Dermis blood vessel endothelial cell (primary cell): ENCODE results near the gene VAPB. TPM values are rescaled to one million over a fixed set of nuclear protein-coding genes. Genes with fewer than 3 reads are reported as not detected.

Experiments used
- DNase-seq: peaks from one replicate; pipeline ENCODE4 v3.0.0; 2010
- total RNA-seq: library from RNA; depleted of rRNA; stranded (reverse); fragments of >200 nt; gene quantifications from 2 replicates; pipeline ENCODE4 v1.2.3, GENCODE V29; 2014

VAPB gene
- total RNA-seq, 1 donor from 2014 or later, result 16.5 TPM

GRCh38 chr20:58438970-58439808 lies 50.2 kb downstream of the VAPB start:
- no peak for DNase-seq

GRCh38 chr20:58440021-58440767 lies 51.2 kb downstream of the VAPB start:
- peak; percentile 72 for DNase-seq

GRCh38 chr20:58441723-58442122 lies 52.7 kb downstream of the VAPB start:
- DNase-seq, result no peak

- no peak for DNase-seq
Observed at GRCh38 chr20:58444746-58445255, 55.8 kb downstream of the VAPB start.

GRCh38 chr20:58446264-58446959 lies 57.4 kb downstream of the VAPB start:
- no peak for DNase-seq

GRCh38 chr20:58446960-58447265 lies 57.9 kb downstream of the VAPB start:
- DNase-seq, result no peak

GRCh38 chr20:58447511-58448391 lies 58.7 kb downstream of the VAPB start:
- DNase-seq, result peak; percentile 80

- DNase-seq, result no peak
Observed at GRCh38 chr20:58448958-58449357, 59.9 kb downstream of the VAPB start.

GRCh38 chr20:58449681-58450221 lies 60.7 kb downstream of the VAPB start:
- no peak for DNase-seq

GRCh38 chr20:58450254-58450653 lies 61.2 kb downstream of the VAPB start:
- DNase-seq, result no peak

- no peak for DNase-seq
Observed at GRCh38 chr20:58452667-58453255, 63.7 kb downstream of the VAPB start.

GRCh38 chr20:58453391-58453790 lies 64.4 kb downstream of the VAPB start:
- DNase-seq, result no peak

GRCh38 chr20:58454460-58454859 lies 65.4 kb downstream of the VAPB start:
- no peak for DNase-seq

GRCh38 chr20:58457083-58457695 lies 68.2 kb downstream of the VAPB start:
- DNase-seq, result no peak

GRCh38 chr20:58458342-58459057 lies 69.5 kb downstream of the VAPB start:
- peak; percentile 81 for DNase-seq

GRCh38 chr20:58459058-58459750 lies 70.2 kb downstream of the VAPB start:
- no peak for DNase-seq

GRCh38 chr20:58461104-58461503 lies 72.1 kb downstream of the VAPB start:
- DNase-seq, result no peak

GRCh38 chr20:58461899-58462298 lies 72.9 kb downstream of the VAPB start:
- DNase-seq, result no peak

- DNase-seq, result no peak
Observed at GRCh38 chr20:58463256-58463655, 74.2 kb downstream of the VAPB start.

- DNase-seq, result no peak
Observed at GRCh38 chr20:58464838-58465237, 75.8 kb downstream of the VAPB start.
